ENCODE data around the gene NME4.

Gene NME4

DNA sequence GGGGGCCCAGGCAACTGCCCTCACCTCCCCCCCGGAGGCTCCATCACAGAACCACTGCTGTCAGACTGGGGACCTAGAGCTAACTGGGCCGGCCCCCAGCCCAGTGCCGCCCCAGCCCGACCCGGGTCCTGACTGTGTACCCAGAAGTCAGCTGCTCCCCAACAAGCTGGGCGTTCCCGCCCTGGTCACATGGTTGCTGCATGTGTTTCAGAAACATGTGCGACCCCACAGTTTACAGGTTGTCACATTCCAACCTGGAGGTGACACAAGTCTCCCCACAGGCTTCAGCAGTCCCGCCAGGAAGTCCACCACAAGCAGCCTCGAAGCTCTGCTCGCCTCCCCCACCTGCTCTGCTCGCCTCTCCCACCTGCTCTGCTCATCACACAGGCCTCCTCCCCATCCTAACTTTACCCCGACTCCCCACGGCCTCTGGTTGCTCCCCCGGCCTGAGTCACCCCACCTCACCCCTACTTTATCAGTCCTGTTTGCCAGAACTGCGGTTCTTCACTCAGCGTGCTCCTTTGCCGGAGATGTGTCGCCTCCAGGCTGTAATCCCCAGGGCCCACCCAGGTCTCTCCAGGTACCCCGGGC, 27.6 kb upstream of the NME4 start:
- H3K27ac ChIP-seq (ENCODE audit: extremely low read depth, low read depth, low read length) = peak overlapping the region; percentile 64; the same call in 1 of the 2 replicates
- peaks cover 3% of the 10 kb centered on the region for H3K4me1 ChIP-seq (ENCODE audit: control insufficient read depth, insufficient read depth, low read length)
- peaks cover 6 to 68% of the 10 kb centered on the region in 2 experiments; a peak in 2 of 3 replicates for H3K36me3 ChIP-seq (ENCODE audit: control insufficient read depth in 2 of 2, insufficient read depth in 1 of 2, low read length in 2 of 2)
- no peaks in the 10 kb centered on the region for H3K9me3 ChIP-seq (ENCODE audit: control insufficient read depth, insufficient read depth, low read depth, low read length)
- POLR2A ChIA-PET = no interaction called here
- H3K4me3 ChIP-seq (ENCODE audit: low read depth, low read length) = peak overlapping the region; percentile 47
- TF ChIP-seq ZNF423 (tag by site-specific recombination; IDR thresholded peaks at IDR 0.05) (no peak), SCRT2 (tag by site-specific recombination; IDR thresholded peaks at IDR 0.05) (0 out of 2 replicates have a peak, but pooled peaks have one; percentile 8)
- CTCF ChIA-PET = interaction anchor here (1.2 kb wide), 1 partner anchor 19 kb away, joined by 4 read pairs; no protein-coding TSS in a partner anchor

DNA sequence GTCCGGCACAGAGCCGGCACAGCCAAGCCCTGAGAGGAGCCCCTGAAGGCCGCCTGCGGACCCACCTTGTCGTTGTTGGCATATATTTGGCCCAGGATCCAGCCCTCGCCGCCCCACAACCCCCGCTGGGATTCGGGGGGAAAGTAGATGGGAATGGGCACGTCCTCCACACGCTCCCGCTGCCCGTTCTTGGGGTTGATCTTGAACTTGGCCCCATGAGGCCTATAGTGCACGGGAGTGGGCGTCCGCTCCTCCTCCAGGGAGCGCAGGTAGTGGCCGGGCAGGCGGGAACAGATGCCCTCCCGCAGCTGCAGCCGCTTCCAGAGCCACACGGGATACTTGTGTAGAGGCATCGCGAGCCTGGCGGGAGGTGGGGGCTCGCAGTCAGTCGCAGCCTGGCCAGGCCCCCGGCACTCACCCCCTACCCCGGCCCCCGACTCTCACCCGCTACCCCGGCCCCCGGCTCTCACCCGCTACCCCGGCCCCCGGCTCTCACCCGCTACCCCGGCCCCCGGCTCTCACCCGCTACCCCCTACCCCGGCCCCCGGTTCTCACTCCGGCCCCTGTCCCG, 27.0 kb upstream of the NME4 start:
- TF ChIP-seq, protein P1, sequence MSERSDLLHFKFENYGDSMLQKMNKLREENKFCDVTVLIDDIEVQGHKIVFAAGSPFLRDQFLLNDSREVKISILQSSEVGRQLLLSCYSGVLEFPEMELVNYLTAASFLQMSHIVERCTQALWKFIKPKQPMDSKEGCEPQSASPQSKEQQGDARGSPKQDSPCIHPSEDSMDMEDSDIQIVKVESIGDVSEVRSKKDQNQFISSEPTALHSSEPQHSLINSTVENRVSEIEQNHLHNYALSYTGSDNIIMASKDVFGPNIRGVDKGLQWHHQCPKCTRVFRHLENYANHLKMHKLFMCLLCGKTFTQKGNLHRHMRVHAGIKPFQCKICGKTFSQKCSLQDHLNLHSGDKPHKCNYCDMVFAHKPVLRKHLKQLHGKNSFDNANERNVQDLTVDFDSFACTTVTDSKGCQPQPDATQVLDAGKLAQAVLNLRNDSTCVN (tag by site-specific recombination; optimal IDR thresholded peaks at IDR 0.05) = peak; percentile 28
- TF ChIP-seq GLIS1 (tag by site-specific recombination; IDR thresholded peaks at IDR 0.05) (peak; percentile 63), ZFHX2 (tag by site-specific recombination; conservative IDR thresholded peaks at IDR 0.05) (peak; percentile 57; the same call in 1 of the 2 replicates), ZIC2 (tag by site-specific recombination; IDR thresholded peaks at IDR 0.05) (peak; percentile 87), ZNF140 (tag by site-specific recombination; IDR thresholded peaks at IDR 0.05) (no peak), IKZF3 (tag by site-specific recombination; IDR thresholded peaks at IDR 0.05) (0 out of 2 replicates have a peak, but pooled peaks have one; percentile 29), ZNF335 (tag by site-specific recombination; conservative IDR thresholded peaks at IDR 0.05) (peak; percentile 62)
- TF ChIP-seq, protein P2, sequence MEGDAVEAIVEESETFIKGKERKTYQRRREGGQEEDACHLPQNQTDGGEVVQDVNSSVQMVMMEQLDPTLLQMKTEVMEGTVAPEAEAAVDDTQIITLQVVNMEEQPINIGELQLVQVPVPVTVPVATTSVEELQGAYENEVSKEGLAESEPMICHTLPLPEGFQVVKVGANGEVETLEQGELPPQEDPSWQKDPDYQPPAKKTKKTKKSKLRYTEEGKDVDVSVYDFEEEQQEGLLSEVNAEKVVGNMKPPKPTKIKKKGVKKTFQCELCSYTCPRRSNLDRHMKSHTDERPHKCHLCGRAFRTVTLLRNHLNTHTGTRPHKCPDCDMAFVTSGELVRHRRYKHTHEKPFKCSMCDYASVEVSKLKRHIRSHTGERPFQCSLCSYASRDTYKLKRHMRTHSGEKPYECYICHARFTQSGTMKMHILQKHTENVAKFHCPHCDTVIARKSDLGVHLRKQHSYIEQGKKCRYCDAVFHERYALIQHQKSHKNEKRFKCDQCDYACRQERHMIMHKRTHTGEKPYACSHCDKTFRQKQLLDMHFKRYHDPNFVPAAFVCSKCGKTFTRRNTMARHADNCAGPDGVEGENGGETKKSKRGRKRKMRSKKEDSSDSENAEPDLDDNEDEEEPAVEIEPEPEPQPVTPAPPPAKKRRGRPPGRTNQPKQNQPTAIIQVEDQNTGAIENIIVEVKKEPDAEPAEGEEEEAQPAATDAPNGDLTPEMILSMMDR (tag by site-specific recombination; IDR thresholded peaks at IDR 0.05) = no peak
- H3K27ac ChIP-seq (ENCODE audit: extremely low read depth, low read depth, low read length) = peak overlapping the region; percentile 64; the same call in 1 of the 2 replicates
- POLR2A ChIA-PET = interaction anchor here (0.7 to 1.5 kb wide), 6 partner anchors 10 to 1826 kb away, joined by 3 to 10 read pairs (median 4); partner anchors contain the start of genes AXIN1, DECR2, PGAP6 and POLR3K
- CTCF ChIA-PET = interaction anchor here (0.6 to 1.2 kb wide), 4 partner anchors 8 to 342 kb away, joined by 3 to 4 read pairs (median 4); no protein-coding TSS in a partner anchor
- H3K9me3 ChIP-seq (ENCODE audit: control insufficient read depth, insufficient read depth, low read depth, low read length) = no peaks in the 10 kb centered on the region
- peak overlapping the region; percentile 47 for H3K4me3 ChIP-seq (ENCODE audit: low read depth, low read length)
- peaks cover 6 to 73% of the 10 kb centered on the region in 2 experiments; a peak in 2 of 3 replicates for H3K36me3 ChIP-seq (ENCODE audit: control insufficient read depth in 2 of 2, insufficient read depth in 1 of 2, low read length in 2 of 2)
- H3K4me1 ChIP-seq (ENCODE audit: control insufficient read depth, insufficient read depth, low read length) = peaks cover 3% of the 10 kb centered on the region

DNA sequence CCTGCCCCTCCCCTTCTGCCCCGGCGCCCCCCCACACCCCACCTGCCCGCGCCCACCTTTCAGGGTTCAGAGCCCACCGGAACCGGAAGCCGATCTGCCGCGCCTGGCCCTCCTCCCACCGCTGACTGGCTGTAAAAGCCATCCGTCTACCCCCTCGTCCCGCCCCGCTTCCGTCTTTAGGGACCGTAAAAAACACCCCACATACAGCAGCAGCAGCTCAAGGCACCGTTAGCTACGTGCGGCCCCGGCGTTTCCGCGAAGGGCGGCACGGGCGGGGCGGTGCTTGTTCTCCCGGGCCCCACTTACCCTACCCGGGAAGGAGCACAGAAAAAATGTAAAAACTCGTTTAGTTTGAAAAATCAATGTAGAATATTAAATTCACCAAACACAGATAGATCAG, 26.6 kb upstream of the NME4 start, which contains the start of gene MRPL28:
TSS of gene MRPL28 (minus strand) at position 96 of the 400 bp plus-strand sequence. CDS start 320 bp downstream, outside the sequence.
- no peaks in the 10 kb centered on the region for H3K9me3 ChIP-seq (ENCODE audit: control insufficient read depth, insufficient read depth, low read depth, low read length)
- H3K4me3 ChIP-seq (ENCODE audit: low read depth, low read length) = peak within 1 kb of the TSS; percentile 47
- peaks cover 3% of the 10 kb centered on the region for H3K4me1 ChIP-seq (ENCODE audit: control insufficient read depth, insufficient read depth, low read length)
- H3K36me3 ChIP-seq (ENCODE audit: control insufficient read depth in 2 of 2, insufficient read depth in 1 of 2, low read length in 2 of 2) = peaks cover 6 to 77% of the 10 kb centered on the region in 2 experiments; a peak in 2 of 3 replicates
- ChIA-PET CTCF (interaction anchor here (0.6 to 0.9 kb wide), 4 partner anchors 8 to 342 kb away, joined by 3 to 4 read pairs (median 4); no protein-coding TSS in a partner anchor), POLR2A (interaction anchor here (0.7 to 1.5 kb wide), 7 partner anchors 9 to 1826 kb away, joined by 3 to 10 read pairs (median 4); partner anchors contain the start of genes AXIN1, DECR2, PGAP6 and POLR3K)
- H3K27ac ChIP-seq (ENCODE audit: extremely low read depth, low read depth, low read length) = peak within 1 kb of the TSS; percentile 64; the same call in 1 of the 2 replicates
- TF ChIP-seq ZBTB17 (tag by site-specific recombination; IDR thresholded peaks at IDR 0.05) = peak; percentile 20; the same call in 1 of the 2 replicates
- no peak for TF ChIP-seq YY1 (tag by site-specific recombination; IDR thresholded peaks at IDR 0.05)
- TF ChIP-seq, protein P3, sequence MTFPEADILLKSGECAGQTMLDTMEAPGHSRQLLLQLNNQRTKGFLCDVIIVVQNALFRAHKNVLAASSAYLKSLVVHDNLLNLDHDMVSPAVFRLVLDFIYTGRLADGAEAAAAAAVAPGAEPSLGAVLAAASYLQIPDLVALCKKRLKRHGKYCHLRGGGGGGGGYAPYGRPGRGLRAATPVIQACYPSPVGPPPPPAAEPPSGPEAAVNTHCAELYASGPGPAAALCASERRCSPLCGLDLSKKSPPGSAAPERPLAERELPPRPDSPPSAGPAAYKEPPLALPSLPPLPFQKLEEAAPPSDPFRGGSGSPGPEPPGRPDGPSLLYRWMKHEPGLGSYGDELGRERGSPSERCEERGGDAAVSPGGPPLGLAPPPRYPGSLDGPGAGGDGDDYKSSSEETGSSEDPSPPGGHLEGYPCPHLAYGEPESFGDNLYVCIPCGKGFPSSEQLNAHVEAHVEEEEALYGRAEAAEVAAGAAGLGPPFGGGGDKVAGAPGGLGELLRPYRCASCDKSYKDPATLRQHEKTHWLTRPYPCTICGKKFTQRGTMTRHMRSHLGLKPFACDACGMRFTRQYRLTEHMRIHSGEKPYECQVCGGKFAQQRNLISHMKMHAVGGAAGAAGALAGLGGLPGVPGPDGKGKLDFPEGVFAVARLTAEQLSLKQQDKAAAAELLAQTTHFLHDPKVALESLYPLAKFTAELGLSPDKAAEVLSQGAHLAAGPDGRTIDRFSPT (tag by site-specific recombination; IDR thresholded peaks at IDR 0.05) = peak; percentile 26; the same call in 1 of the 2 replicates
- TF ChIP-seq YY2 (tag by site-specific recombination; IDR thresholded peaks at IDR 0.05) = no peak
- peak; percentile 89 for TF ChIP-seq ZFP69B (tag by site-specific recombination; IDR thresholded peaks at IDR 0.05)
- TF ChIP-seq KLF16 (tag by site-specific recombination; IDR thresholded peaks at IDR 0.05) = peak; percentile 78
- TF ChIP-seq ZNF248 (tag by site-specific recombination; IDR thresholded peaks at IDR 0.05) = no peak
- 0 out of 2 replicates have a peak, but pooled peaks have one; percentile 47 for TF ChIP-seq OVOL3 (tag by site-specific recombination; IDR thresholded peaks at IDR 0.05)
- TF ChIP-seq ZNF677 (tag by site-specific recombination; IDR thresholded peaks at IDR 0.05) = no peak
- peak; percentile 88 for TF ChIP-seq KLF8 (tag by site-specific recombination; IDR thresholded peaks at IDR 0.05)
- peak; percentile 60 for TF ChIP-seq ZBTB8A (tag by site-specific recombination; IDR thresholded peaks at IDR 0.05)
- no peak for TF ChIP-seq ZNF416 (tag by site-specific recombination; IDR thresholded peaks at IDR 0.05)
- TF ChIP-seq, protein P4, sequence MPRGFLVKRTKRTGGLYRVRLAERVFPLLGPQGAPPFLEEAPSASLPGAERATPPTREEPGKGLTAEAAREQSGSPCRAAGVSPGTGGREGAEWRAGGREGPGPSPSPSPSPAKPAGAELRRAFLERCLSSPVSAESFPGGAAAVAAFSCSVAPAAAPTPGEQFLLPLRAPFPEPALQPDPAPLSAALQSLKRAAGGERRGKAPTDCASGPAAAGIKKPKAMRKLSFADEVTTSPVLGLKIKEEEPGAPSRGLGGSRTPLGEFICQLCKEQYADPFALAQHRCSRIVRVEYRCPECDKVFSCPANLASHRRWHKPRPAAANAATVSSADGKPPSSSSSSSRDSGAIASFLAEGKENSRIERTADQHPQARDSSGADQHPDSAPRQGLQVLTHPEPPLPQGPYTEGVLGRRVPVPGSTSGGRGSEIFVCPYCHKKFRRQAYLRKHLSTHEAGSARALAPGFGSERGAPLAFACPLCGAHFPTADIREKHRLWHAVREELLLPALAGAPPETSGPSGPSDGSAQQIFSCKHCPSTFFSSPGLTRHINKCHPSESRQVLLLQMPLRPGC (tag by site-specific recombination; IDR thresholded peaks at IDR 0.05) = no peak
- TF ChIP-seq GLIS2 (tag by site-specific recombination; IDR thresholded peaks at IDR 0.05) = peak; percentile 36; the same call in 1 of the 2 replicates
